ENCODE measurements around the gene INSL3. TPM values are rescaled to one million over a fixed set of nuclear protein-coding genes. Genes with fewer than 3 reads are reported as not detected.

Gene INSL3
- total RNA-seq, 4 donors from 2014 or later = not detected

DNA sequence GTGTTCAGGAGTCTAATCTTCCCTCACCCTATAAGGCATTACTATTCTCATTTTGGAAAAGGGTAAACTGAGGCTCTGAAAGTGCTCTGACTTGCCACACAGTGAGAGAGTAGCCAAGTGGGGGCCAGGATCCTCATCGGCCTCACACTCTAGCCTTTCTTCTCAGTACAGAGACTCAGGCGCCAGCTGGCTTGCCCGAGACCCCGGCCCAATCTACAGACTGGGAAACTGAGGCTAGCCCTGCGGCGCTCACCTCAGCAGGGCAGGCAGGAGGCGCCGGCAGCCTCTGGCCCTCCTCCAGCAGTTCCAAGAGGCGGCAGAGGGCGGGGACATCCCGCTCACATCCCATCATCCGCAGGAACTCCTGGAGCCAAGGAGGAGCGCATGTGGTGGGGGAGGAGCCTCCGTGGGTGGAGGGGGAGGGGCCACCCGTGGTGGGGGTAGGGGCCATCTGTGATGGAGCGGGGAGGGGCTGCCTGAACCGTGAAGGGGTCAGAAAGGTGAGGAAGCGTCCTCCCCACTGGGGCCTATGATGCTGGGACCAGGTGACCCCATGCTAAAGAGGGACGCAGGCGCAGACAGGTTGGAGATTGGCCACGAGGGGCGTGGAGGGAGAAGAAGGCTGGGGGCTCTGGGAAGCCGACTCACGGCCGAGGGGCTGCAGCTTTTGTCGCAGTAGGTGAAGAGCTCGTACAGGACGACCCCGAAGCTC lies 8.7 kb upstream of the INSL3 start:
- TF ChIP-seq POLR2A (IDR thresholded peaks at IDR 0.05) = no peak
- TF ChIP-seq EP300 (IDR thresholded peaks at IDR 0.05) = no peak
- TF ChIP-seq, protein P1, sequence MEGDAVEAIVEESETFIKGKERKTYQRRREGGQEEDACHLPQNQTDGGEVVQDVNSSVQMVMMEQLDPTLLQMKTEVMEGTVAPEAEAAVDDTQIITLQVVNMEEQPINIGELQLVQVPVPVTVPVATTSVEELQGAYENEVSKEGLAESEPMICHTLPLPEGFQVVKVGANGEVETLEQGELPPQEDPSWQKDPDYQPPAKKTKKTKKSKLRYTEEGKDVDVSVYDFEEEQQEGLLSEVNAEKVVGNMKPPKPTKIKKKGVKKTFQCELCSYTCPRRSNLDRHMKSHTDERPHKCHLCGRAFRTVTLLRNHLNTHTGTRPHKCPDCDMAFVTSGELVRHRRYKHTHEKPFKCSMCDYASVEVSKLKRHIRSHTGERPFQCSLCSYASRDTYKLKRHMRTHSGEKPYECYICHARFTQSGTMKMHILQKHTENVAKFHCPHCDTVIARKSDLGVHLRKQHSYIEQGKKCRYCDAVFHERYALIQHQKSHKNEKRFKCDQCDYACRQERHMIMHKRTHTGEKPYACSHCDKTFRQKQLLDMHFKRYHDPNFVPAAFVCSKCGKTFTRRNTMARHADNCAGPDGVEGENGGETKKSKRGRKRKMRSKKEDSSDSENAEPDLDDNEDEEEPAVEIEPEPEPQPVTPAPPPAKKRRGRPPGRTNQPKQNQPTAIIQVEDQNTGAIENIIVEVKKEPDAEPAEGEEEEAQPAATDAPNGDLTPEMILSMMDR (IDR thresholded peaks at IDR 0.05) = no peak
- H3K27ac ChIP-seq = no peak overlapping the region
- WGBS, 2 donors = 24 to 30% methylated on average over 28 to 29 of the region's 29 CpGs
- no peak overlapping the region for H3K4me3 ChIP-seq
- H3K4me1 ChIP-seq = peaks cover 0 to 16% (median 0%) of the 10 kb centered on the region in 4 donors
- DNase-seq (ENCODE audit: low spot score in 2 of 2) = no peak
- H3K9me3 ChIP-seq = no peaks in the 10 kb centered on the region
- peaks cover 0 to 4% (median 0%) of the 10 kb centered on the region in 3 donors for H3K36me3 ChIP-seq
- H3K27me3 ChIP-seq = peaks cover 0 to 57% of the 10 kb centered on the region in 2 donors

GRCh38 chr19:17826508-17827056 lies 5.3 kb upstream of the INSL3 start:
- DNase-seq (ENCODE audit: low spot score in 2 of 2) = no peak
- H3K4me3 ChIP-seq = no peak overlapping the region
- peaks cover 0 to 2% (median 0%) of the 10 kb centered on the region in 3 donors for H3K36me3 ChIP-seq
- WGBS, 2 donors = 75 to 81% methylated on average over 11 to 12 of the region's 13 CpGs
- TF ChIP-seq POLR2A (IDR thresholded peaks at IDR 0.05) (no peak), EP300 (IDR thresholded peaks at IDR 0.05) (no peak)
- TF ChIP-seq, protein P1 (IDR thresholded peaks at IDR 0.05) = no peak
- no peak overlapping the region for H3K27ac ChIP-seq
- peaks cover 0 to 15% (median 0%) of the 10 kb centered on the region in 4 donors for H3K4me1 ChIP-seq
- H3K9me3 ChIP-seq = no peaks in the 10 kb centered on the region
- H3K27me3 ChIP-seq = peaks cover 0 to 53% of the 10 kb centered on the region in 2 donors

- Histone ChIP-seq H3K9me3 (no peaks in the 10 kb centered on the region), H3K4me3 (no peak overlapping the region), H3K27me3 (peaks cover 0 to 36% of the 10 kb centered on the region in 2 donors), H3K36me3 (no peaks in the 10 kb centered on the region), H3K27ac (no peak overlapping the region), H3K4me1 (no peaks in the 10 kb centered on the region)
- TF ChIP-seq, protein P1 (IDR thresholded peaks at IDR 0.05) = no peak
- TF ChIP-seq EP300 (IDR thresholded peaks at IDR 0.05) (no peak), POLR2A (IDR thresholded peaks at IDR 0.05) (no peak)
- 42 to 64% methylated on average over 8 of the region's 8 CpGs for WGBS, 2 donors
- no peak for DNase-seq (ENCODE audit: low spot score in 2 of 2)
Observed at GRCh38 chr19:17824339-17824738, 3.0 kb upstream of the INSL3 start.

DNA sequence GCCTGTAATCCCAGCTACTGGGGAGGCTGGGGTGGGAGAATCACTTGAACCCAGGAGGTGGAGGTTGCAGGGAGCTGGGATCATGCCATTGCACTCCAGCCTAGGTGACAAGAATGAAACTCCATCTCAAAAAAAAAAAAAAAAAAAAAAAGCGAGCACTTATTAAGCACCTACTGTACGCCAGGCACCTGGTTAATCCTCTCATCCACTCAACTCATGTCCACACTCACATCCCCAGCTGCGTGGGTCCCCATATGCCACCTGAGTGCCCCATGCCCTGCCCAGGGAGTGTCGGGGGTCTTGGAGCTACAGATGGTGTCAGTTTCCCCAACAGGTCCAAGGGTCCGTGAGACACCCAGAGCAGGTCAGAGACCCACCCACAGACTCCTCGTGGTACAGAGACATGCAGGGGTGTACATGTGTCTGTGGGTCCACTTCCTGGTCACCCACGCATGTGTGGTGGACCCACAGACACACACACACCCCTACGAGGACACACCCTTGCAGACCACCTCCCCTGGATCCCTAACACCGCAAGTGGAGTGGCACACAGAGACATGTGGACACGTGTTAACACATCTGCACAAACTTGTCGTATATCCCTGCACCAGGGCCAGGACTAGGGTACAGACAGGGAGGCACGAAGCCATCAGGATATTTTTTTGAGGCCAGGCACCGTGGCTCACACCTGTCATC lies 3.5 kb downstream of the INSL3 start:
- no peaks in the 10 kb centered on the region for H3K36me3 ChIP-seq
- no peak overlapping the region for H3K27ac ChIP-seq
- no peak for DNase-seq (ENCODE audit: low spot score in 2 of 2)
- peaks cover 0 to 7% (median 0%) of the 10 kb centered on the region in 4 donors for H3K9me3 ChIP-seq
- H3K4me1 ChIP-seq = no peaks in the 10 kb centered on the region
- H3K27me3 ChIP-seq = peaks cover 0 to 12% of the 10 kb centered on the region in 2 donors
- no peak overlapping the region for H3K4me3 ChIP-seq
- WGBS, 2 donors = 84 to 87% methylated on average over 13 of the region's 13 CpGs
- no peak for TF ChIP-seq EP300 (IDR thresholded peaks at IDR 0.05)

GRCh38 chr19:17812099-17812498 lies 9.2 kb downstream of the INSL3 start:
- no peaks in the 10 kb centered on the region for H3K4me1 ChIP-seq
- WGBS, 2 donors = 71 to 78% methylated on average over 5 of the region's 5 CpGs
- peaks cover 0 to 5% of the 10 kb centered on the region in 2 donors for H3K27me3 ChIP-seq
- TF ChIP-seq POLR2A (IDR thresholded peaks at IDR 0.05) = no peak
- TF ChIP-seq EP300 (IDR thresholded peaks at IDR 0.05) = no peak
- TF ChIP-seq, protein P1 (IDR thresholded peaks at IDR 0.05) = no peak
- H3K36me3 ChIP-seq = no peaks in the 10 kb centered on the region
- H3K9me3 ChIP-seq = peaks cover 0 to 22% (median 0%) of the 10 kb centered on the region in 4 donors
- DNase-seq (ENCODE audit: low spot score in 2 of 2) = no peak
- no peak overlapping the region for H3K27ac ChIP-seq
- no peak overlapping the region for H3K4me3 ChIP-seq

Measured in tibial nerve (tissue), 4 donors.